ENCODE data around the gene SUSD5.

GRCh38 chr3:33114622-33115023, 104.0 kb downstream of the SUSD5 start:
- TF ChIP-seq EZH2 (IDR thresholded peaks at IDR 0.05; ENCODE audit: borderline replicate concordance) (no peak), EZH2phosphoT487 (IDR thresholded peaks at IDR 0.05; ENCODE audit: low read depth, severe bottlenecking, unreplicated experiment) (no peak), CTCF (IDR thresholded peaks at IDR 0.05; ENCODE audit: poor library complexity) (no peak)
